GM21381 (cell line): ENCODE data around the gene UTF1.

Experiments used
- ATAC-seq: cut with Tn5 transposase; IDR thresholded peaks from one replicate; pipeline ENCODE4 v1.9.1; 2021; ENCODE audit warnings: mild to moderate bottlenecking, moderate library complexity; ENCODE audit not compliant: unreplicated experiment

Gene UTF1

GRCh38 chr10:133230044-133230361, at the start of gene UTF1:
TSS of gene UTF1 (plus strand) at chr10:133230217. CDS start at chr10:133230289, 72 bp downstream.
- no peak for ATAC-seq

- ATAC-seq = no peak
These were observed 48.9 kb upstream of the UTF1 start for GRCh38 chr10:133180965-133181639.

GRCh38 chr10:133182190-133182589, 47.8 kb upstream of the UTF1 start:
- ATAC-seq = no peak

- ATAC-seq = no peak
These were observed 47.0 kb upstream of the UTF1 start for GRCh38 chr10:133182791-133183645.

GRCh38 chr10:133183646-133184378, 46.2 kb upstream of the UTF1 start:
- no peak for ATAC-seq

- ATAC-seq = no peak
These were observed 45.3 kb upstream of the UTF1 start for GRCh38 chr10:133184591-133185244.

- ATAC-seq = no peak
These were observed 44.6 kb upstream of the UTF1 start for GRCh38 chr10:133185421-133185820.

- ATAC-seq = no peak
These were observed 44.1 kb upstream of the UTF1 start for GRCh38 chr10:133185916-133186315.

GRCh38 chr10:133186416-133187090, 43.5 kb upstream of the UTF1 start:
- no peak for ATAC-seq

- no peak for ATAC-seq
These were observed 42.7 kb upstream of the UTF1 start for GRCh38 chr10:133187091-133187905.

GRCh38 chr10:133187906-133188681, 41.9 kb upstream of the UTF1 start:
- no peak for ATAC-seq

GRCh38 chr10:133189256-133189655, 40.8 kb upstream of the UTF1 start:
- ATAC-seq = no peak

- no peak for ATAC-seq
These were observed 40.3 kb upstream of the UTF1 start for GRCh38 chr10:133189726-133190125.

GRCh38 chr10:133190225-133190624, 39.8 kb upstream of the UTF1 start:
- ATAC-seq = no peak

GRCh38 chr10:133191651-133192050, 38.4 kb upstream of the UTF1 start:
- ATAC-seq = no peak

- no peak for ATAC-seq
These were observed 35.9 kb upstream of the UTF1 start for GRCh38 chr10:133194151-133194550.

GRCh38 chr10:133195096-133195495, 34.9 kb upstream of the UTF1 start:
- no peak for ATAC-seq

GRCh38 chr10:133195611-133196010, 34.4 kb upstream of the UTF1 start:
- ATAC-seq = no peak
